BE2C (cell line): Measurements from ENCODE around the gene EYA3. TPM values are rescaled to one million over a fixed set of nuclear protein-coding genes. Genes with fewer than 3 reads are reported as not detected.

Source experiments
- DNase-seq: peaks from one replicate; pipeline ENCODE4 v3.0.0-alpha.2; 2020
- H3K27me3 ChIP-seq: fragments of 250-450 bp; sonication (Bioruptor Pico); 2 replicates; pipeline ENCODE4 v1.5.1; 2020; ENCODE audit warnings: mild to moderate bottlenecking
- H3K36me3 ChIP-seq: fragments of 250-450 bp; sonication (Bioruptor Pico); 2 replicates; pipeline ENCODE4 v1.5.1; 2020; ENCODE audit warnings: mild to moderate bottlenecking
- H3K4me1 ChIP-seq: fragments of 250-450 bp; sonication (Bioruptor Pico); 2 replicates; pipeline ENCODE4 v1.5.1; 2020
- H3K4me3 ChIP-seq: 2 replicates; pipeline ENCODE4 v1.5.1; 2011; ENCODE audit warnings: low read depth, low read length
- H3K9me3 ChIP-seq: fragments of 250-450 bp; sonication (Bioruptor Pico); 2 replicates; pipeline ENCODE4 v1.5.1; 2020
- polyA plus RNA-seq: library from polyadenylated mRNA; unstranded; fragments of >200 nt; gene quantifications from one replicate; pipeline ENCODE4 v1.2.1, GENCODE V29; 2012; ENCODE audit warnings: low read depth, missing spikeins; ENCODE audit not compliant: insufficient read length, insufficient read depth
- TF ChIP-seq, protein P1 (sequence below): IDR thresholded peaks from 2 replicates; pipeline ENCODE4 v1.5.1; 2012; ENCODE audit warnings: mild to moderate bottlenecking, low read depth, low read length

The EYA3 gene, protein sequence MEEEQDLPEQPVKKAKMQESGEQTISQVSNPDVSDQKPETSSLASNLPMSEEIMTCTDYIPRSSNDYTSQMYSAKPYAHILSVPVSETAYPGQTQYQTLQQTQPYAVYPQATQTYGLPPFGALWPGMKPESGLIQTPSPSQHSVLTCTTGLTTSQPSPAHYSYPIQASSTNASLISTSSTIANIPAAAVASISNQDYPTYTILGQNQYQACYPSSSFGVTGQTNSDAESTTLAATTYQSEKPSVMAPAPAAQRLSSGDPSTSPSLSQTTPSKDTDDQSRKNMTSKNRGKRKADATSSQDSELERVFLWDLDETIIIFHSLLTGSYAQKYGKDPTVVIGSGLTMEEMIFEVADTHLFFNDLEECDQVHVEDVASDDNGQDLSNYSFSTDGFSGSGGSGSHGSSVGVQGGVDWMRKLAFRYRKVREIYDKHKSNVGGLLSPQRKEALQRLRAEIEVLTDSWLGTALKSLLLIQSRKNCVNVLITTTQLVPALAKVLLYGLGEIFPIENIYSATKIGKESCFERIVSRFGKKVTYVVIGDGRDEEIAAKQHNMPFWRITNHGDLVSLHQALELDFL
- 3.7 TPM for polyA plus RNA-seq

- TF ChIP-seq, protein P1, sequence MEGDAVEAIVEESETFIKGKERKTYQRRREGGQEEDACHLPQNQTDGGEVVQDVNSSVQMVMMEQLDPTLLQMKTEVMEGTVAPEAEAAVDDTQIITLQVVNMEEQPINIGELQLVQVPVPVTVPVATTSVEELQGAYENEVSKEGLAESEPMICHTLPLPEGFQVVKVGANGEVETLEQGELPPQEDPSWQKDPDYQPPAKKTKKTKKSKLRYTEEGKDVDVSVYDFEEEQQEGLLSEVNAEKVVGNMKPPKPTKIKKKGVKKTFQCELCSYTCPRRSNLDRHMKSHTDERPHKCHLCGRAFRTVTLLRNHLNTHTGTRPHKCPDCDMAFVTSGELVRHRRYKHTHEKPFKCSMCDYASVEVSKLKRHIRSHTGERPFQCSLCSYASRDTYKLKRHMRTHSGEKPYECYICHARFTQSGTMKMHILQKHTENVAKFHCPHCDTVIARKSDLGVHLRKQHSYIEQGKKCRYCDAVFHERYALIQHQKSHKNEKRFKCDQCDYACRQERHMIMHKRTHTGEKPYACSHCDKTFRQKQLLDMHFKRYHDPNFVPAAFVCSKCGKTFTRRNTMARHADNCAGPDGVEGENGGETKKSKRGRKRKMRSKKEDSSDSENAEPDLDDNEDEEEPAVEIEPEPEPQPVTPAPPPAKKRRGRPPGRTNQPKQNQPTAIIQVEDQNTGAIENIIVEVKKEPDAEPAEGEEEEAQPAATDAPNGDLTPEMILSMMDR = no peak
- no peaks in the 10 kb centered on the region for H3K9me3 ChIP-seq
- H3K4me1 ChIP-seq = no peaks in the 10 kb centered on the region
- H3K36me3 ChIP-seq = no peaks in the 10 kb centered on the region
- DNase-seq = peak; percentile 93
- H3K27me3 ChIP-seq = no peaks in the 10 kb centered on the region
- H3K4me3 ChIP-seq = peak within 1 kb of the TSS; percentile 82
These were observed at the start of gene EYA3 for GRCh38 chr1:28088168-28088961. Gene EYA3 (minus strand): TSS chr1:28088610. CDS start chr1:28058026, 30,584 bp downstream.

GRCh38 chr1:28136922-28137613 is 48.7 kb upstream of the EYA3 start:
- TF ChIP-seq, protein P1 = no peak
- no peak for DNase-seq
- H3K27me3 ChIP-seq = no peaks in the 10 kb centered on the region
- no peak overlapping the region for H3K4me3 ChIP-seq
- no peaks in the 10 kb centered on the region for H3K9me3 ChIP-seq
- H3K36me3 ChIP-seq = no peaks in the 10 kb centered on the region
- H3K4me1 ChIP-seq = no peaks in the 10 kb centered on the region

DNA sequence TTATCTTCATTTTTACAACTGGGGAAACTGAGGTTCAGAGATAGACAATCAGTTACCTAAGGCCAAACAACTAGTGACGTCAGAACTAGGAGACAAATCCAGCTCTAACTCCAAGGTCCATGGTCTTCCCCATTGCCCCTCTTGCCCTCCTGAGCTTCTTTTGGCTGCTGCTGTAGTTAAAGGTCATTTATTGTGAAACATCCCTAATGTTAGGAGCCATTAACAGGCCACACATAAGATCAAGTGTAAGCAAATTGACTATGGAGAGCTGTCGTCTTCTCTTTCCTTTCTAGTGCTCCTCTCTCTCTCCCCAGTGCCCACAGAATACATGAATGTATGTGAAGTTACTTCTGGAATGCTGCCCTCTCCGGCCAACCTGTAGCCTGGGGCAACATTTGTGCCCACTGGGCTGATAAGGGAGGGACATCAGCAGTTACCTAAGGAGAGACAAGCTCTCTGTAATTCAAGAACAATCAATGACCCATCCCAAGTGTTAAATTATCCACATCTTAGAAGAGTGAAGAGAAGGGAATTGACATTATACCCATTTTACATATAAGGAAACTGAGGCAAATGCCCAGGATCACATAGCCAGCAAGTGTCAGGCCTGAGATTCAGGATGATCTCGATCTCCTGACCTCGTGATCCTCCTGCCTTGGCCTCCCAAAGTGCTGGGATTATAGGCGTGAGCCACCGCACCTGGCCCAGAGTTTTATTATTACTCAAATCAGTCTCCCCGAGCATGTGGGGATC is 47.9 kb upstream of the EYA3 start:
- no peaks in the 10 kb centered on the region for H3K9me3 ChIP-seq
- H3K36me3 ChIP-seq = no peaks in the 10 kb centered on the region
- no peaks in the 10 kb centered on the region for H3K27me3 ChIP-seq
- no peak for DNase-seq
- no peak overlapping the region for H3K4me3 ChIP-seq
- TF ChIP-seq, protein P1 = no peak
- H3K4me1 ChIP-seq = no peaks in the 10 kb centered on the region

DNA sequence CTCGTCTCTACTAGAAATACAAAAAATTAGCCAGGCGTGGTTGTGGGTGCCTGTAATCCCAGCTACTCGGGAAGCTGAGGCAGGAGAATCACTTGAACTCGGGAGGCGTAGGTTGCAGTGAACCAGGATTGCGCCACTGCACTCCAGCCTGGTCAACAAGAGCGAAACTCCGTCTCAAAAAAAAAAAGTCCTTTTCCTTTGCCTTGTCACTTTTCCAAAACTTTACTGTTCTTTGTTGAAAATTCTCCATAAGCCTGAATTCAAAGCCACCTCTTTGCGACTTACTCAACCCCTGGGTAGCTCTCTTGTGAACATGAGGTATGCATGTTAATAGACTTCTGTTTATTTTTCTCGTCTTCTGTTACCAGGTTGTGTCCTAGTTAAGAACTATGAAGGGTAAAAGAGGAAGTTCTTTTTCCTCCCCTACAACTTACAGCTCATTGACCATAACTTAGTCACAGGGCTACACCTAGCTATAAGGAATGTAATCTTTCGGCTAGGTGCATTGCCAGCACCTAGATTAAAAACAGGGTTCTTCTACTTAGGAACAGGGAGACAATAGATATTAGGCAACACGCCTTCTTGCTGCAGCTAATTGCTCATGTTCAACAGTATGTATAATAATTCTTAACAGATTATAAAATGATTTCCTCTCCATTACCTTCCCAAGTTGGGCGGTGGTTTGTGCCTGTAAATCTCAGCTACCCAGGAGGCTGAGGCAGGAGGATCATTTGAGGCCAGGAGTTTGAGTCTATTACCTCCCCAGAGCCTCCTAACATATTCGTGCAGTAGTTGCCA is 47.2 kb upstream of the EYA3 start:
- Histone ChIP-seq H3K36me3 (no peaks in the 10 kb centered on the region), H3K9me3 (no peaks in the 10 kb centered on the region), H3K4me3 (no peak overlapping the region), H3K4me1 (no peaks in the 10 kb centered on the region), H3K27me3 (no peaks in the 10 kb centered on the region)
- no peak for DNase-seq
- TF ChIP-seq, protein P1 = no peak

GRCh38 chr1:28134651-28135207 is 46.3 kb upstream of the EYA3 start:
- no peaks in the 10 kb centered on the region for H3K36me3 ChIP-seq
- no peak for DNase-seq
- no peaks in the 10 kb centered on the region for H3K4me1 ChIP-seq

More at GRCh38 chr1:28134651-28135207, 46.3 kb upstream of the EYA3 start:
- no peak overlapping the region for H3K4me3 ChIP-seq
- no peaks in the 10 kb centered on the region for H3K27me3 ChIP-seq
- TF ChIP-seq, protein P1 = no peak
- no peaks in the 10 kb centered on the region for H3K9me3 ChIP-seq
